OCI-LY1 (cell line): ENCODE data around the gene PXDN.

ENCODE experiments used
- H2AFZ ChIP-seq: fragments of 200-600 bp; sonication (generic), shearing (Covaris generic); 2 replicates; pipeline ENCODE4 v1.6.0; 2014; ENCODE audit warnings: antibody characterized with exemption, mild to moderate bottlenecking, low read length
- H3F3A ChIP-seq: fragments of 200-600 bp; sonication (generic), shearing (Covaris generic); 2 replicates; pipeline ENCODE4 v1.6.0; 2014; ENCODE audit warnings: mild to moderate bottlenecking, antibody characterized with exemption, low read length, moderate library complexity; ENCODE audit not compliant: insufficient read depth
- H3K27ac ChIP-seq: fragments of 200-600 bp; sonication (generic); 2 replicates; pipeline ENCODE4 v1.5.1; 2014; ENCODE audit warnings: low read length, mixed run types, mild to moderate bottlenecking, low read depth; ENCODE audit not compliant: poor library complexity, severe bottlenecking
- H3K27me3 ChIP-seq: fragments of 200-600 bp; sonication (generic); 2 replicates; pipeline ENCODE4 v1.6.0; 2014; ENCODE audit warnings: antibody characterized with exemption, mild to moderate bottlenecking, low read length, moderate library complexity; ENCODE audit not compliant: insufficient read depth
- H3K36me3 ChIP-seq: fragments of 200-600 bp; sonication (generic); 2 replicates; pipeline ENCODE4 v1.6.1; 2014; ENCODE audit warnings: mild to moderate bottlenecking, antibody characterized with exemption, low read length, moderate library complexity, mixed read lengths; ENCODE audit not compliant: insufficient read depth
- H3K4me1 ChIP-seq: fragments of 200-600 bp; sonication (generic); 2 replicates; pipeline ENCODE4 v1.5.1; 2014; ENCODE audit warnings: mild to moderate bottlenecking, low read length, moderate library complexity; ENCODE audit not compliant: insufficient read depth, severe bottlenecking
- H3K4me2 ChIP-seq: fragments of 200-600 bp; sonication (generic), shearing (Covaris generic); 2 replicates; pipeline ENCODE4 v1.6.1; 2014; ENCODE audit warnings: low read length
- H3K4me3 ChIP-seq: fragments of 200-600 bp; sonication (generic); 2 replicates; pipeline ENCODE4 v1.5.1; 2014; ENCODE audit warnings: low read length, low read depth, mild to moderate bottlenecking, mixed read lengths; ENCODE audit not compliant: poor library complexity, severe bottlenecking
- H3K79me2 ChIP-seq: fragments of 200-600 bp; shearing (Covaris generic); 2 replicates; pipeline ENCODE4 v1.6.1; 2016; ENCODE audit warnings: mixed run types, low read length, mixed read lengths; ENCODE audit not compliant: insufficient read depth
- H3K9ac ChIP-seq: fragments of 200-600 bp; sonication (generic), shearing (Covaris generic); 2 replicates; pipeline ENCODE4 v1.6.1; 2014; ENCODE audit warnings: mild to moderate bottlenecking, low read length, mixed read lengths
- H3K9me2 ChIP-seq: fragments of 200-600 bp; sonication (generic), shearing (Covaris generic); 2 replicates; pipeline ENCODE4 v1.6.1; 2014; ENCODE audit warnings: low read depth, mild to moderate bottlenecking, low read length, mixed read lengths
- H3K9me3 ChIP-seq: fragments of 200-600 bp; shearing (Covaris generic); 2 replicates; pipeline ENCODE4 v1.6.1; 2014; ENCODE audit warnings: low read length, mixed read lengths
- H4K20me1 ChIP-seq: fragments of 200-600 bp; sonication (generic), shearing (Covaris generic); 2 replicates; pipeline ENCODE4 v1.6.0; 2016; ENCODE audit warnings: mild to moderate bottlenecking, low read length; ENCODE audit not compliant: insufficient read depth
- CTCF ChIP-seq: fragments of 200-600 bp; sonication (generic), shearing (Covaris generic); IDR thresholded peaks from 2 replicates; pipeline ENCODE4 v1.5.1; 2017; ENCODE audit warnings: mild to moderate bottlenecking, antibody characterized with exemption, low read length, moderate library complexity, mixed read lengths
- EZH2 ChIP-seq: fragments of 200-600 bp; sonication (generic), shearing (Covaris generic); IDR thresholded peaks from 2 replicates; pipeline ENCODE4 v1.8.0; 2017; ENCODE audit warnings: borderline replicate concordance, mixed run types, mild to moderate bottlenecking, antibody characterized with exemption, low read length, moderate library complexity, mixed read lengths

PXDN gene

GRCh38 chr2:1751767-1752725 lies 7.7 kb upstream of the PXDN start:
- no peaks in the 10 kb centered on the region for H3K79me2 ChIP-seq
- no peaks in the 10 kb centered on the region for H3K4me1 ChIP-seq
- H3K9ac ChIP-seq: no peak overlapping the region
- H3K27ac ChIP-seq: no peak overlapping the region
- no peak overlapping the region for H3K4me2 ChIP-seq
- no peak overlapping the region for H2AFZ ChIP-seq
- no peaks in the 10 kb centered on the region for H3K9me2 ChIP-seq
- H4K20me1 ChIP-seq: no peaks in the 10 kb centered on the region
- no peak overlapping the region for H3K4me3 ChIP-seq
- TF ChIP-seq CTCF: no peak
- TF ChIP-seq EZH2: no peak
- H3F3A ChIP-seq: no peaks in the 10 kb centered on the region
- no peaks in the 10 kb centered on the region for H3K9me3 ChIP-seq
- H3K27me3 ChIP-seq: 0 out of 2 replicates have a peak, but pooled peaks cover 5% of the 10 kb centered on the region
- no peaks in the 10 kb centered on the region for H3K36me3 ChIP-seq

- no peak for TF ChIP-seq EZH2
- peak; percentile 67 for TF ChIP-seq CTCF
- no peaks in the 10 kb centered on the region for H3K36me3 ChIP-seq
- H3K9ac ChIP-seq: no peak overlapping the region
- 0 out of 2 replicates have a peak, but pooled peaks cover 5% of the 10 kb centered on the region for H3K27me3 ChIP-seq
- H3K79me2 ChIP-seq: no peaks in the 10 kb centered on the region
- H3K9me3 ChIP-seq: no peaks in the 10 kb centered on the region
- H3K4me3 ChIP-seq: no peak overlapping the region
- H3K4me1 ChIP-seq: no peaks in the 10 kb centered on the region
- H3F3A ChIP-seq: no peaks in the 10 kb centered on the region
- H3K27ac ChIP-seq: no peak overlapping the region
- no peak overlapping the region for H2AFZ ChIP-seq
- no peaks in the 10 kb centered on the region for H3K9me2 ChIP-seq
- no peak overlapping the region for H3K4me2 ChIP-seq
- no peaks in the 10 kb centered on the region for H4K20me1 ChIP-seq
These were observed 6.8 kb upstream of the PXDN start for GRCh38 chr2:1750933-1751766.

- H3K79me2 ChIP-seq: no peaks in the 10 kb centered on the region
- H3F3A ChIP-seq: no peaks in the 10 kb centered on the region
- H3K4me3 ChIP-seq: no peak overlapping the region
- H3K4me2 ChIP-seq: no peak overlapping the region
- TF ChIP-seq CTCF (no peak), EZH2 (no peak)
- no peaks in the 10 kb centered on the region for H3K9me2 ChIP-seq
- no peak overlapping the region for H2AFZ ChIP-seq
- H3K4me1 ChIP-seq: no peaks in the 10 kb centered on the region
- H4K20me1 ChIP-seq: no peaks in the 10 kb centered on the region
- no peaks in the 10 kb centered on the region for H3K9me3 ChIP-seq
- H3K9ac ChIP-seq: no peak overlapping the region
- H3K27me3 ChIP-seq: 0 out of 2 replicates have a peak, but pooled peaks cover under 1% of the 10 kb centered on the region
- H3K36me3 ChIP-seq: no peaks in the 10 kb centered on the region
- H3K27ac ChIP-seq: no peak overlapping the region
These were observed 6.1 kb upstream of the PXDN start for GRCh38 chr2:1750270-1750932.
